PFSK-1 (cell line): ENCODE results near the gene BACH1.

Source experiments
- POLR2AphosphoS5 ChIP-seq: IDR thresholded peaks from 2 replicates; pipeline ENCODE4 v1.6.1; 2012; ENCODE audit warnings: low read depth, mild to moderate bottlenecking, control low read depth, low read length, moderate library complexity
- TAF1 ChIP-seq: IDR thresholded peaks from 2 replicates; pipeline ENCODE4 v1.6.1; 2012; ENCODE audit warnings: low read length, control low read depth, borderline replicate concordance; ENCODE audit not compliant: insufficient read depth
- TF ChIP-seq, protein P1 (sequence below), 2 experiments: IDR thresholded peaks; 2 replicates each; pipeline versions ENCODE4 v1.6.1 to v1.8.0; 2011 to 2012; ENCODE audit warnings: low read depth in 2 of 2, low read length in 2 of 2, control low read depth in 1 of 2, inconsistent platforms in 1 of 2, mild to moderate bottlenecking in 1 of 2, moderate library complexity in 1 of 2; ENCODE audit not compliant: insufficient read depth in 1 of 2

DNA sequence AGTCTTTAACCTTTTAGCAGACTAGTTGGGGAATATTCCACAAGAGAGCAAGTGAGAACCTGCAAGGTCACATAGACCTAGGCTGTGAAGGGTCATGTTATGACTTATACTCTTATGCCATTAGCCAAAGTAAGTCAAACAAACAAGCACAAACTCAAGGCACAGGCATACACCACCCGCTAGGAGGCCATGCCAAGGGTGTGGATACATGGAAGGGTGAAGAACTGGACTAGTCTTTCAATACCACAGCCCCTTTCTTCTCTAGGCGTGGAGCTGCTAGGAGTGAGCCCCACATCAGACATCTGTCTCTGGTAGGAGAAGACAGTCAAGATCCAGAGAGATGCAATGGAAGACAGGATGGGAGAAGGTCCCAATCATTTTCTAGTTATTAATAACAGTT is 68.6 kb downstream of the BACH1 start:
- TF ChIP-seq POLR2AphosphoS5 (no peak), TAF1 (no peak)
- TF ChIP-seq, protein P1, sequence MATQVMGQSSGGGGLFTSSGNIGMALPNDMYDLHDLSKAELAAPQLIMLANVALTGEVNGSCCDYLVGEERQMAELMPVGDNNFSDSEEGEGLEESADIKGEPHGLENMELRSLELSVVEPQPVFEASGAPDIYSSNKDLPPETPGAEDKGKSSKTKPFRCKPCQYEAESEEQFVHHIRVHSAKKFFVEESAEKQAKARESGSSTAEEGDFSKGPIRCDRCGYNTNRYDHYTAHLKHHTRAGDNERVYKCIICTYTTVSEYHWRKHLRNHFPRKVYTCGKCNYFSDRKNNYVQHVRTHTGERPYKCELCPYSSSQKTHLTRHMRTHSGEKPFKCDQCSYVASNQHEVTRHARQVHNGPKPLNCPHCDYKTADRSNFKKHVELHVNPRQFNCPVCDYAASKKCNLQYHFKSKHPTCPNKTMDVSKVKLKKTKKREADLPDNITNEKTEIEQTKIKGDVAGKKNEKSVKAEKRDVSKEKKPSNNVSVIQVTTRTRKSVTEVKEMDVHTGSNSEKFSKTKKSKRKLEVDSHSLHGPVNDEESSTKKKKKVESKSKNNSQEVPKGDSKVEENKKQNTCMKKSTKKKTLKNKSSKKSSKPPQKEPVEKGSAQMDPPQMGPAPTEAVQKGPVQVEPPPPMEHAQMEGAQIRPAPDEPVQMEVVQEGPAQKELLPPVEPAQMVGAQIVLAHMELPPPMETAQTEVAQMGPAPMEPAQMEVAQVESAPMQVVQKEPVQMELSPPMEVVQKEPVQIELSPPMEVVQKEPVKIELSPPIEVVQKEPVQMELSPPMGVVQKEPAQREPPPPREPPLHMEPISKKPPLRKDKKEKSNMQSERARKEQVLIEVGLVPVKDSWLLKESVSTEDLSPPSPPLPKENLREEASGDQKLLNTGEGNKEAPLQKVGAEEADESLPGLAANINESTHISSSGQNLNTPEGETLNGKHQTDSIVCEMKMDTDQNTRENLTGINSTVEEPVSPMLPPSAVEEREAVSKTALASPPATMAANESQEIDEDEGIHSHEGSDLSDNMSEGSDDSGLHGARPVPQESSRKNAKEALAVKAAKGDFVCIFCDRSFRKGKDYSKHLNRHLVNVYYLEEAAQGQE (IDR thresholded peaks at IDR 0.05; ENCODE audit: insufficient read depth in 1 of 2, low read depth in 2 of 2, low read length in 2 of 2) = no peak
